GM21515 (cell line): ENCODE results near the gene RUNX3.

Experiments
- ATAC-seq: cut with Tn5 transposase; IDR thresholded peaks from one replicate; pipeline ENCODE4 v1.9.1; 2021; ENCODE audit not compliant: unreplicated experiment

The RUNX3 gene

DNA sequence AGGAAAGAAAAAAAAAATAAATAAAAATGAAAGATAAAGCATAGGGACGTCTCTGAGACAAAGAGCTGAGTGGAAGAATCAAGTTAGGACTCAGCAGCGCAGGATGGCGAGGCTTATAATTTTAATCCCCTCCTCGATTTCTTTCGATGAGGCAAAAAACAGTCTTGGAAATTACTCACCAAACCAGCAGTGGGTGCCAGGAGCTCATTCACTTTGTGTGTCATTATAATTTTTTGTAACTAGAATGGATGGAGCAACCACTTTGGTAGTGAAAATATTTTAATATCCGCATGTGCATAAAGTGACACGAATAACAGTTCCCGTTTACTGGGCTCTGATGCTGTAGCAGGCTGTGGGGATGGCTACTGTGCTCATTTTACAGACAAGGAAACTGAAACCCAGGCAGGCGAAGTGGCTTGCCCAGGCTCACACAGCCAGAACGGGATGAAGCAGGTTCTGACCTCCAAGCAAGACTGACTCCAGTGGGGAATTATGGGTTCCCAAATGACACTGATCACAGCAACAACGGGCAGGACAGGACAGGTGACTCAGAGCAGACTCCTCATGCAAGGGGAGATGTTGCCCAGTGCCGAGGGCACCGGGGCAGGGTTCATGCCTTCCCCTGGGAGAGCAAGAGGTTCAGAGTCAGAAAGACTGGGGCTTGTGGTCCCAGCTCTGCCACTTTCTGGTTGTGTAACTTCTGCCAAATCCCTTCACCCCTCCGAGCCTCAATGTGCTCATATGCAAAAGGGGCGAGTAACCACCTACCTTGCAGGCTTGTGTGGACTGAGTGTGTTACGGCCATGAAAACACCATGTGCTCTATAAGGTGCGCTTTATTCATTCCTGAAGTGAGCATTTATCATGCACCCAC is 63.6 kb downstream of the RUNX3 start:
- ATAC-seq = no peak

DNA sequence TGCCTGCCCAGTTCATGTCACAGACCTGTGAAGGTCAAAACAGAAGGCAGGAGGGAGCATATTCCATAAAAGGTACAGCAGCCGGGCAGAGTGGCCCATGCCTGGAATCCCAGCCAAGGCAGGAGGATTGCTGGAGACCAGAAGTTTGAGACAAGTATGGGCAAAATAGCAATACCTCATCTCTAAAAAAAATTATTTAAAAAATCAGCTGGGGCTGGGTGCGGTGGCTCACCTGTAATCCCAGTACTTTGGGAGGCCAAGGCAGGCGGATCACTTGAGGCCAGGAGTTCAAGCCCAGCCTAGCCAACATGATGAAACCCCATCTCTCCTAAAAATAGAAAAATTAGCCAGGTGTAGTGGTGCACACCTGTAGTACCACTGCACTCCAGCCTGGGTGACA is 64.5 kb downstream of the RUNX3 start:
- ATAC-seq = no peak

DNA sequence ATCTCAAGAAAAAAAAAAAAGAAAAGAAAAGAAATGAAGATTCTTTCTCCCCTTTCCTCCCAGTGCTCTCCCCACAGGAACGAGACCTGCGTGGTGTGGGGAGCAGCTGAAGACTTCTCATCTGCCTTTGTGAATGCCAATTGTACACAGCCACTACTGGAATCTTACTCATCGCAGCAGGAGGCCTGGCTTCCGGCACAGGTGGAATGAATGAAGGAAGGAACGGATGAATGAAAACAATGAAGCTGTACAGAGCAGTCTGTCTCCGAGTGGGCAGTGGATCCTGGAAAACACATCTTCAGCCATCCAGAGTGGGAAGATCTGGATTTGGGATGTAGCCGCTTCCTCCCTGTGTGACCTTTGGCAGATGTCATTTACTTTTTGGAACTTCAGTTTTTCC is 64.9 kb downstream of the RUNX3 start:
- ATAC-seq = no peak

DNA sequence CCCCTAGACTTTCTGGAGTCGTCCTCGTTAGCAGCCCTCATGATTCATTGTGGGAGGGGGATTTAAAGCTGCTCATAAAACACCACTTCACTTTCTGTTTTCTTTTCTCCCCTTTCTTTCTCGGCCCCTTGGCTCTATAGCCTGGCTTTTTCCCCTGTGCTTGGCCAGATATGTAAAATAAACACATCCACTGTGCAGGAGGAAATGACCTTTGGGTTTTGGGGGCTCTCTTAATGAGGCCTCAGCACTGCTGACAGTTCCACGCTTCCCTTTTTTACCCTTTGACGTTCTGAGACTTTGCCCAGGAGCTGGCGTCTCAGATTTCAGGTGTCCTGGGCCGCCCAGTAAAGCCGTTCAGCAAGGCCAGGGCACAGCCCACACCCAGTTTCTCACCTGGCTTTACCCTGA is 65.7 kb downstream of the RUNX3 start:
- no peak for ATAC-seq

DNA sequence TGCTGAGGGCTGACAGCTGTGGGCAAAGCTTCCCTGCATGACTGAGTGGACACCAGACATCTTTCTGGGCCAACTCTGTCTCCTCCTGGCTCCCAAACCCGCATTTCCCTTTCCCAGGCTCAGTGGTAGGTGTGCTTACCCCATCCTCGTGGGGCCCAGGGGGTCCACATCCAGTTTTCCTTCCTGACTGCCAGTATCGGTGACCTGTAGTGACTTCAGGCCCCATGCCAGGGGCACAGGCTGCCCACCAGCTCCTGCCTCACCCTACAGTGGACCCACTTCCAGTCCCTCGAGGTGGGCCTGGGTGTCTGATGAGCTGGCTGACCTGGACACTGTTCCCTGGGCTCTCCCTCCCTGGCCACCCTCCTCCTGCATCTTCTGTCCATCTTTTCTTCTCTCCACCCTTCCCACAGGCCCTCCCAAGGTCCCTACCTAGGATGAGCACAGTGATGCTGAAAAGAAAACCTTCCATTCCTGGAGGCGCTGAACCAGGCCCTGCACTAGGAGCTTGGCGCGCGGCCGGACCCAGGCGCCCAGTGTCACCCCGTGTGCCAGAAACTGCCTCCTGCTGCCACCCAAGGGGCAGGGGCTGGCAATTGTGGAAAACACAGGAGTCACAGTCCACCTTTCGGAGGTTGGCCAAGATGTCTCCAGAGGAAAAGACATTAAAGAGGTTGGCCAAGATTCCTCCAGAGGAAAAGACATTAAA is 67.1 kb downstream of the RUNX3 start:
- ATAC-seq = no peak

DNA sequence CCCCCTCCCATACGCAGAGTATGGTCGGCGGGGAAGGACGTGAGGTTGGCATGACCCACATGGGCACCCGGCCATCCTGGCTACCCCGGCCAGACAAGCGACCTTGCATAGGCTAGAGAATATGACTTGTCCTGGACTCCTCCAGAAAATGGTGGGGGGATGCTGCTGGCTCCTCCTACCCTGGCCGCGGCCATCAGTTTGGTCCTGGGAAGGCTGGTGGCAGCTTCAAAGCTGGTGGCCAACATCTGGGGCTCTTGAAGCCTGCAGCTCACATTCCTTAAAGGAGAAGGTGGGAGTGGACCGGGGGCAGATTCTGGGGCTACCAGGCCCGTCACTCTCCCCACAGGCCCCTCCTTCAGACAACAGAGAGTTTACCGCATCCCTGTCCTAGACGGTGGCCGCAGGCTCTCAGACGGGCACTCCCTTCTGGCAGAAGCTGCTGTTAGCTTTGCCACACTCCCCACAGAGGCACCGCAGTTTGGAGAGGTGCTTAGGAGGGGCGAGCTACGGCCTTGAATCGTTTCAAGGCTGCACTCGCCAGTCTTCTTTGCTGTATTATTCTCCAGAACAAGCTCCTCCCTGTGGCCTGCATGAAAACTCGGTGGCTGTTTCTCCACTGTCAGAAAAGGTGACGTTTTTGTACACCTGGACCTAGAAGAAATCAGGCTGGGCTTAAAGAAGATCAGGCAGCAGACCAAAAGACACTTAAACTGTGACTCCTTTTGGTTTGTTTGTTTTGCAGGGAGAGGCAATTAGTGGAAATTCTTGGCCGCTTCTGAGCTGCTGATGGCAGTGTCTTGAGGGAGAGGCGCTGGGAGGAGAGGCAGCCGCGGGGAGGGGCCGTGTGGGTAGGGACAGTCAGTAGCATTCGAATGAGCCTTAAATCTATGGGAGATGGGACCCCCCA is 68.0 kb downstream of the RUNX3 start:
- ATAC-seq = no peak

DNA sequence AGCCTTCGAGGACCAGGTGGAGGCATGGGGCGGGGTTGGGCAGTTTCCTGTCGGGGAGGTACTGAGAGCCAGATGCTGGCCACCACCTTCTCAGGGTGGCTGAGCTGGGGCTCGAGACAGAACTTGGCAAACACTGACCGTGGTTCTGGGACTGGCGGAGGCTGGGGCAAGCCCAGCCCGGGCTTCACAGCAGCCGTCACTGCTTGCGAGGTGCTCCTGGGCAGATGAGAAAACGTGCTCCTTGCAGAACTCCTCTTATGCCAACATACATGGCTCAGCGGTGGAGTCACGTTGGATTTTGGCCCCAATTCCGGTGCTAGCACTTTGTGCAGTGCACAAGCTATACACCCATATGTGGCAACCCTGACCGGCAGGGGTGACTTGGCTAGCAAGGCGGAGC is 69.2 kb downstream of the RUNX3 start:
- no peak for ATAC-seq

DNA sequence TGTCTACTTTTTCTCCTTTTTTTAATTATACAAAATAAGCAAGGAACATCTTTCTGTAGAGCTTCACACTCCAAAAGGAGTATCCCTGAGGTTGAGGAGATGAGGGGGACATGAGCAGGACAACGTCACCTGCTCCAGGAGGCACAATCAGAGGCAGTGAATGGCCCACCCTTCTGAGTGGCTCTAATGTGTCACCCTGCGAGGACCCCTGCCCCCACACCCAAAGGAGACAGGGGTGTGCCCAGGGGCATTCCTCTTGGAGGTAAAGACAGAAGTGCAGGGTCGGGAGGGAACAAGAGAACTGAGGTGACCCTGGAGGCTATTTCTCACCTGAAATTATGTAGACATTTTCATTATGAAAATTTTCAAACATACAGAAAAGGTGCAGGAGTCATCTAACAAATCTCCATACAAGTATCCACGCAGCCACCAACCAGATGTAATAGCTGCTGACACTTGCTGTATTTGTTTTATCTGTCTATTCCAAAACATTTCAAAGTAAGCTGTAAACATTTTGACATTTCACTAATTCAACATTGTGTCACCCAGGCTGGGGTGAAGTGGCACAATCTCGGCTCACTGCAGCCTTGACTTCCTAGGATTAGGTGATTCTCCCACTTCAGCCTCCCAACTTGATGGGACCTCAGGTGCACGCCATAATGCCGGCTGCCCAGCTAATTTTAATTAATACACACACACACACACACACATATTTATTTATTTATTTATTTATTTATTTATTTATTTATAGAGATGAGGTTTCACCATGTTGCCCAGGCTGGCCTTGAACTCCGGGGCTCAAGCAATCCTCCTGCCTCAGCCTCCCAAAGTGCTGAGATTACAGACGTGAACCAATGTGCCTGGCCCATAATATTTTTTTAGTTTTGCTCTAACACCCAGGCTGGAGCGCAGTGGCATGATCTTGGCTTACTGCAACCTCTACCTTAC is 70.7 kb downstream of the RUNX3 start:
- ATAC-seq = no peak

DNA sequence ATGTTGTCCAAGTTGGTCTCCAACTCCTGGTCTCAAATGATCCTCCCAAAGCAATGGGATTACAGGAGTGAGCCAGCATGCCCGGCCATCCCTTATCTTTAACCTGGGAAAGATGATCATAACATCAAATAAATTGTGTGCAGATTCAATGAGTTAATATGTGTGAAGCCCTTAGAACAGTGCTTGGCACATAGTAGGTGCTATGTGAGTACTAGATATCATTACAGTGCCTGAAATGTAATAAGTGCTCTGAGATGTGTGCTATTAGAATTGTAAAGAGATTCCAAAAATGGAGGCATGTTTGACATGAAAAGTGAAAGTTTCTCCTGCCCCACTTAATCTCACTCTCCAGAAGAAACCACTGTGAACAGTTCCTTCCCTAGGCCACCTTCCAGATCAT is 71.8 kb downstream of the RUNX3 start:
- no peak for ATAC-seq

DNA sequence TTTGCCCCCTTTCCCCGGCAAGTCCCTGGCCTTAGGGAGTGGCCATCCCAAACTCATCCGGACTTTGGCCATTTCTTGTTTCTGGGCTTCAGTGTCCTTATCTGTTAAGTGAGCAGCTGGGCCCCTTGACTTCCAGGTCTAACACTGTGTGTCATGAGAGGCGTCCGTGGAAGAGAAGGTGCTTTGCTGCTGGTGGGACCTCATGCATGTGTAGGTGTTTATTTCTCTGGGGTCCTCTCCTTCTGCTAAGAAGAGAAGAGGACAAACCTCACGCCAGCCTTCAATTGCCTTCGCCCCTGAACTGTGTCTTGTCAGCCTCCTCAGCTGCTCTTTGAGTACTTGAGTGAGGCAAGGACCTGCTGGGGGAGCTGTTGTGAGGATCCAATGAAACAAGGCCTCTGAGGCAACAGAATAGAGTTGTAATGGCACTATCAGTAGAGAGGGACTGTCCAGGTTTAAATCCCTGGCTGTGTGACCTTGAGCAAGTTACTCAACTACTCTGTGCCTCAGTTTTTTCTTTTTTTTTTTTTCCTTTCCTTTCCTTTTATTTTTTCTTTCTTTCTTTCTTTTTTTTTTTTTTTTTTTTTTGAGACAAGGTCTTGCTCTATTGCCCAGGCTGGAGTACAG is 72.5 kb downstream of the RUNX3 start:
- no peak for ATAC-seq

DNA sequence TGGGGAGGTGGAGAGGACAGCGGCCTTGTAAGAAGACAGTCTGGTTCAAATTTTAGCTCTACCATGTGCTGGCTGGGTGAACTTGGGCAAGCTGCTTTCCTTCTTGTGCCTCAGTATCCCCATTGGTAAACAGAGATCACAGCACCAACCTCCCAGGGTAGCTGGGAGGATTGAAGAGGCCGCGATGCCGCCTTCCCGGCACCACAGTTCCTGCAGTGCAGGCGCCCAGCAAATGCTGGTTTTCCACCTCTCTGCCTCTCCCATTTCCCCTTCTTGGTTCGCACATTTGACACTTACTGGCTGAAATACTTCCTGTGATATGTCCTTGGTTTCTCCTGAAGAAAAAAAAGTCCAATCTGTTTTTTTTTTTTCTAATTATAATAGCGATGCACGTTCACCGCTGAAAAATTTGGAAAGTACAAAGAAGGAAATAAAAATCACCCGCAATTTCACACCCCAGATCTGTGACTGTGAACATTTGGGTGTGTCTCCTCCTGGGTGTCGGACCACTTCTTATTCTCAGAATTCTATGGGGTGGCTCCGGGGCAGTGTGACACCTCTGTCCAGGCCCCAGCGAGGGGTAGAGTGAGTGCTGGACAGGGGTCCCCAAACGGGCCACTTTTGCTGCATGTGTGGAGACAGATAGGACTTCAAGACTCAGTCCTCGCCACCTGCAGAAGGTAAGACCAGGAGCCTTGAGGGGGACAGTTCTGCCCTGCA is 73.1 kb downstream of the RUNX3 start:
- no peak for ATAC-seq

DNA sequence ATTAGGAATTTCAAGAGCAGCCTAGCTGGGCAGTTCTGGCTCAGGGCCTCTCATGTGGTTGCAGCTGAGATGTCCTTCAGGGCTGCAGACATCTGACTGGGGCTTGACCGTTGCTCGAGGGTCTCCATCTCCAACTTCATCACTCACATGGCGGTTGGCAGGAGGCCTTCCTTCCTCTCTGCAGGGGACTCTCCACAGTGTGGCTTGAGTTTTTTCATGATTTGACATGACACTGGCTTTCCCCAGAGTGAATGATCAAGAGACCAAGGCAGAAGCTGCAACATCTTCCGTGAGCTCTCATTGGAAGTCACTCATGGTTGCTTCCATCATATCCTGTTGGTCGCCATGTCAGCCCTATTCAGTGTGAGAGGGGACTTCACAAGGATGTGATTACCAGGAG is 74.6 kb downstream of the RUNX3 start:
- no peak for ATAC-seq

DNA sequence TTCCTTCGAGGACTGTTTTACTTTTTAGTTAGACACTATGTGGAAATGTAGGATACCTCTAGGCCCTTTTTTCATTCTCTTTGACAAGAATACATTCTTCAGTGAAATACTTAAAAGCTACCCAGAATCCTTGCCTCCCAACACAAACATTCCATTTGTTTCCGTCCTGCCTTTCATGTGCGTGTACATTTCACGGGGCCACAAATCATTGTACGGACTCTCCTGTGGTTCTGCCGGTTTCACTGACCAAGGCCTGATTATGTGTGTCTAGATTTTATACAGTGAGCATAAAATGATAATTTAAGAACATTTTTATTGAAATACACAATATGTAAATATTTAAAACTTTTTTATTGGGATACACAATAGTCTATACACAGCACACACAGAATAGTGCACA is 76.4 kb downstream of the RUNX3 start:
- no peak for ATAC-seq

DNA sequence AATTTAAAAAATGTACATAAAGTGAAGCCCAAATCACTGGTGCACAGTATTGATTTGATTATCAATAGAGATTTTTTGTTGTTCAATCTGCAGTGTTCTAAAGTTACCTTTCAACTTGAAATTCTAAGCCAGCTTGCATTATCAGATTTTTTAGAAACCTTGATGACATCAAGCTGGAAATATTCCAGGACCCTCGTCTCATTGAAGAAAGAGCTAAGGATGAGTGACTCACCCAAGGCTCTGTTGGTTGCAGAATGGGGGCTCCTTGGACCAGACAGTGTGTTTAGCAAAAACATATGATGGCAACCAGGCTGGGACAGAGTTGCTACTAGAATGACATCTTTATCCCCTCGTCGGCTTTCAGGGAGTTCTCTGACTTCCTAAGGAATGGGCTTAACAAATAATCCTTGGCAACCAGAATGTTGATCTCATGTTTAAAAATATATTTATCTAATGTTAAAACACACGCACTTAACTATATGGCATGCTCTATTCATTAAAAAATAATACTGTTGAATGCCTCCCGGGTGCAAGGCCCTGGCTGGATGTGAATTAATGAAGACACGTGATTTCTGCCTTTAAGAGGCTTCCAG is 79.7 kb downstream of the RUNX3 start:
- ATAC-seq = no peak

DNA sequence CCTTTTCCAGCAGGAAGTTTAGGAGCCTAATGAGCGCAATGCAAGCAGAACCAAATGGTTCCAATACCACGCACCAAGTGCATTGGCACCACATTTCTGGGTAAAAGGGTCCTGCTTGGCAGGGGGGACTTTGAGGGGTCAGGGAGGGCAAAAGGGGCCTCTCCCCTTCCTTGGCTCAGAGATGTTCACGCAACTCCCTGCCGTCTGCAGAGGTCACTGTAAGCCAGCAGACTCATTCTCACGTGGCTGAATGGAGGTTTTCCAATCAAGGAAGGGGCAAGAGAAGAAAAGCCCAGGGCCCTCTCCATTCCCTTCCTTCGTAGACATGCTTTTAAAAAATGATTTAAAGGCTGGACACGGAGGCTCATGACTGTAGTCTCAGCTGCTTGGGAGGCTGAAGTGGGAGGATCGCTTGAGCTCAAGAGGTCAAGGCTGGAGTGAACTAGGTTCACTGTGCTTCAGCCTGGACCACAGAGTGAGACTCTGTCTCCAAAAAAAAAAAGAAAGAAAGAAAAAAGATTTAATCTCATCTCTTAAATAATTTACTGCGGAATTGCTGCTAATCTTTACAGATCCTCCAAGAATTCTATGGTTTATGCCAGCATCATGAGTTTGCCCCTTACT is 80.3 kb downstream of the RUNX3 start:
- no peak for ATAC-seq
